GM21576 (cell line): ENCODE measurements around the gene RRAGB.
"Not testable (repeated sequence)": the region's sequence is repeated elsewhere in the genome, so short reads cannot be mapped to it uniquely, and the experiment has no call there.

Source experiments
- ATAC-seq: cut with Tn5 transposase; IDR thresholded peaks from one replicate; pipeline ENCODE4 v1.9.1; 2021; ENCODE audit warnings: mild to moderate bottlenecking, moderate library complexity; ENCODE audit not compliant: unreplicated experiment

The RRAGB gene

GRCh38 chrX:55717521-55718497 lies at the start of gene RRAGB:
RRAGB (plus strand) TSS chrX:55717749; CDS start chrX:55718328, 579 bp downstream.
- peak; percentile 94 for ATAC-seq

GRCh38 chrX:55668084-55668483 lies 49.5 kb upstream of the RRAGB start:
- ATAC-seq, result no peak

GRCh38 chrX:55688579-55688978 lies 29.0 kb upstream of the RRAGB start:
- ATAC-seq, result not testable (repeated sequence)

- no peak for ATAC-seq
Measured at GRCh38 chrX:55695227-55696018, 22.1 kb upstream of the RRAGB start.

GRCh38 chrX:55697381-55697780 lies 20.2 kb upstream of the RRAGB start:
- ATAC-seq, result no peak

- no peak for ATAC-seq
Measured at GRCh38 chrX:55702671-55703070, 14.9 kb upstream of the RRAGB start.

- not testable (repeated sequence) for ATAC-seq
Measured at GRCh38 chrX:55703436-55703835, 14.1 kb upstream of the RRAGB start.

GRCh38 chrX:55705066-55705465 lies 12.5 kb upstream of the RRAGB start:
- not testable (repeated sequence) for ATAC-seq

GRCh38 chrX:55709735-55710134 lies 7.8 kb upstream of the RRAGB start:
- ATAC-seq, result no peak

- ATAC-seq, result no peak
Measured at GRCh38 chrX:55710701-55711100, 6.8 kb upstream of the RRAGB start.

GRCh38 chrX:55713631-55714030 lies 3.9 kb upstream of the RRAGB start:
- no peak for ATAC-seq

- no peak for ATAC-seq
Measured at GRCh38 chrX:55714161-55714560, 3.4 kb upstream of the RRAGB start.

GRCh38 chrX:55715847-55716246 lies 1.7 kb upstream of the RRAGB start:
- no peak for ATAC-seq

- ATAC-seq, result no peak
Measured at GRCh38 chrX:55716937-55717336, 612 bp upstream of the RRAGB start.

GRCh38 chrX:55731826-55732225 lies 14.3 kb downstream of the RRAGB start:
- no peak for ATAC-seq

GRCh38 chrX:55738969-55739368 lies 21.4 kb downstream of the RRAGB start:
- ATAC-seq, result no peak

- no peak for ATAC-seq
Measured at GRCh38 chrX:55742649-55743048, 25.1 kb downstream of the RRAGB start.

- ATAC-seq, result not testable (repeated sequence)
Measured at GRCh38 chrX:55748463-55748862, 30.9 kb downstream of the RRAGB start.

- ATAC-seq, result no peak
Measured at GRCh38 chrX:55750256-55750655, 32.7 kb downstream of the RRAGB start.

GRCh38 chrX:55754861-55755294 lies 37.3 kb downstream of the RRAGB start:
- ATAC-seq, result peak; percentile 93

- no peak for ATAC-seq
Measured at GRCh38 chrX:55758033-55758432, 40.5 kb downstream of the RRAGB start.

- ATAC-seq, result no peak
Measured at GRCh38 chrX:55759478-55759877, 41.9 kb downstream of the RRAGB start.
